ENCODE measurements around the gene PEX6. TPM values are rescaled to one million over a fixed set of nuclear protein-coding genes. Genes with fewer than 3 reads are reported as not detected.

PEX6 gene
- total and polyA plus RNA-seq, 4 donors: 8.8 to 22.9 (median 13.8) TPM

DNA sequence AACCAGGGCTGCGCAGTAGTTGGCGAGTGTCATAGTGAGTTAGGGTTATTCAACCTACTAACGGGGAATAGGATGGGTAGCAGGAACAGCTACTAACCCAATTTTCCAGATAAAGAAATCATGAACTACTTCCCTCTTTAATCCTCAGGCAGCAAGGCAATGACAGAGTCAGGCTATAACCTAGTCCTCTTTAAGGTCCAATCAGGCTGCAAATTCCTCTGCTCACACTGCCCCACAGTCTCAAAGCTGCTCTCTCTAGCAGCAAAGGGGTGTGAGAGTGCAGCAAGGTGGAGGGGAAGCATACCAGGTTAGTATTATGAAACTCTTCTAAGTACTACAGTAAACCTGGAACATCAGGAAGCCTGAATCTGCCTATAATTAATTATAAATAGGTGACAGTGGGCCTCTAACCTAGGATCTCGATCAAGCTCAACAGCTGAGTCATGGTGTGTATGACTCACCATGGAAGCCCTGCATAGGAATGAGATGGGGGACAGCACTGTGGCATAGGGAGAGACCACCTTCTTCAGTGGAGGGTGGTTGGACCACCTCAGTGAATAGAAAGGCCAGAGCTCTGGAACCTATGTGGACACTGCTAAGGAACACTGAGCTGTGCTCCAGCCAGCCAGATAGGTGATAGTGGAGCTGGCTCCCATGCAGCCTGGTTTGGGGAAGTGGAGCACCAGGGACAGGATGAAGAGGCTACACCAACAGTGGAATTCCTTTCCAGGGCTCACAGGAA lies 7.9 kb downstream of the PEX6 start:
- WGBS, 2 donors: 70 to 80% methylated on average over 4 of the region's 4 CpGs
- H3K36me3 ChIP-seq (ENCODE audit: control insufficient read depth in 4 of 4, insufficient read depth in 4 of 4, low read length in 4 of 4): peaks cover 2 to 28% (median 13%) of the 10 kb centered on the region in 4 donors
- H3K9me3 ChIP-seq (ENCODE audit: control insufficient read depth in 4 of 4, insufficient read depth in 3 of 4, low read length in 3 of 4): no peaks in the 10 kb centered on the region
- no peak for ATAC-seq (ENCODE audit: insufficient read depth, low FRiP score)
- no peak overlapping the region for H3K4me3 ChIP-seq
- no peak overlapping the region for H3K9ac ChIP-seq (ENCODE audit: insufficient read depth in 1 of 2, low read length in 2 of 2)
- DNase-seq: no peak
- no peaks in the 10 kb centered on the region for H3K27me3 ChIP-seq (ENCODE audit: control insufficient read depth in 3 of 3, insufficient read depth in 3 of 3, low read length in 2 of 3)
- peaks cover 0 to 1% (median 0%) of the 10 kb centered on the region in 5 donors for H3K4me1 ChIP-seq (ENCODE audit: control insufficient read depth in 5 of 5, insufficient read depth in 5 of 5, low read length in 5 of 5)
- no peak overlapping the region for H3K27ac ChIP-seq (ENCODE audit: low read depth in 1 of 2, low read length in 1 of 2)
- TF ChIP-seq, protein P1, sequence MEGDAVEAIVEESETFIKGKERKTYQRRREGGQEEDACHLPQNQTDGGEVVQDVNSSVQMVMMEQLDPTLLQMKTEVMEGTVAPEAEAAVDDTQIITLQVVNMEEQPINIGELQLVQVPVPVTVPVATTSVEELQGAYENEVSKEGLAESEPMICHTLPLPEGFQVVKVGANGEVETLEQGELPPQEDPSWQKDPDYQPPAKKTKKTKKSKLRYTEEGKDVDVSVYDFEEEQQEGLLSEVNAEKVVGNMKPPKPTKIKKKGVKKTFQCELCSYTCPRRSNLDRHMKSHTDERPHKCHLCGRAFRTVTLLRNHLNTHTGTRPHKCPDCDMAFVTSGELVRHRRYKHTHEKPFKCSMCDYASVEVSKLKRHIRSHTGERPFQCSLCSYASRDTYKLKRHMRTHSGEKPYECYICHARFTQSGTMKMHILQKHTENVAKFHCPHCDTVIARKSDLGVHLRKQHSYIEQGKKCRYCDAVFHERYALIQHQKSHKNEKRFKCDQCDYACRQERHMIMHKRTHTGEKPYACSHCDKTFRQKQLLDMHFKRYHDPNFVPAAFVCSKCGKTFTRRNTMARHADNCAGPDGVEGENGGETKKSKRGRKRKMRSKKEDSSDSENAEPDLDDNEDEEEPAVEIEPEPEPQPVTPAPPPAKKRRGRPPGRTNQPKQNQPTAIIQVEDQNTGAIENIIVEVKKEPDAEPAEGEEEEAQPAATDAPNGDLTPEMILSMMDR (IDR thresholded peaks at IDR 0.05; ENCODE audit: control extremely low read depth, extremely low read depth): no peak

DNA sequence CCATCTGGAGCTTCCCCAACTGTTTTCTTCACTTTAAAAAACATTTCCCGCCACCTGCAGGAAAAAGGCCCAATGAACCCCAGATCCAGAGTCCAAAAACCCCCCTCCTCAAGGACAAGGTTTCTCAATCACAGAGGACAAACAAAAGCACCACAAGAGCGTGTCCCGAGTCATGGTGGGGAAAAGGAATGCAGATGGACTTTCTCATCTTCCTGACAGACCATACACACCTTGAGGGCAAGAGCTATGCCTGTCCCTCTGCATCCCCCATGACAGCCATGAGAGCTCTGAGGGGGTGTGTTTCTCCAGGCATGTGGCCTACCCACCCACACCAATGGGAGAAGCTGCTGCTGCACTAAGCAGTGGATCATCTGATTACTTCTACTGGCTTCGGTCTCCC lies 9.0 kb downstream of the PEX6 start:
- Histone ChIP-seq H3K9ac (ENCODE audit: insufficient read depth in 1 of 2, low read length in 2 of 2) (no peak overlapping the region), H3K27ac (ENCODE audit: low read depth in 1 of 2, low read length in 1 of 2) (no peak overlapping the region), H3K4me1 (ENCODE audit: control insufficient read depth in 5 of 5, insufficient read depth in 5 of 5, low read length in 5 of 5) (peaks cover 0 to 1% (median 0%) of the 10 kb centered on the region in 5 donors), H3K9me3 (ENCODE audit: control insufficient read depth in 4 of 4, insufficient read depth in 3 of 4, low read length in 3 of 4) (no peaks in the 10 kb centered on the region), H3K4me3 (no peak overlapping the region), H3K36me3 (ENCODE audit: control insufficient read depth in 4 of 4, insufficient read depth in 4 of 4, low read length in 4 of 4) (peaks cover 2 to 38% (median 14%) of the 10 kb centered on the region in 4 donors), H3K27me3 (ENCODE audit: control insufficient read depth in 3 of 3, insufficient read depth in 3 of 3, low read length in 2 of 3) (no peaks in the 10 kb centered on the region)
- DNase-seq: no peak
- TF ChIP-seq, protein P1 (IDR thresholded peaks at IDR 0.05; ENCODE audit: control extremely low read depth, extremely low read depth): no peak
- WGBS, 2 donors: 89 to 95% methylated on average over 4 of the region's 4 CpGs
- ATAC-seq (ENCODE audit: insufficient read depth, low FRiP score): no peak

DNA sequence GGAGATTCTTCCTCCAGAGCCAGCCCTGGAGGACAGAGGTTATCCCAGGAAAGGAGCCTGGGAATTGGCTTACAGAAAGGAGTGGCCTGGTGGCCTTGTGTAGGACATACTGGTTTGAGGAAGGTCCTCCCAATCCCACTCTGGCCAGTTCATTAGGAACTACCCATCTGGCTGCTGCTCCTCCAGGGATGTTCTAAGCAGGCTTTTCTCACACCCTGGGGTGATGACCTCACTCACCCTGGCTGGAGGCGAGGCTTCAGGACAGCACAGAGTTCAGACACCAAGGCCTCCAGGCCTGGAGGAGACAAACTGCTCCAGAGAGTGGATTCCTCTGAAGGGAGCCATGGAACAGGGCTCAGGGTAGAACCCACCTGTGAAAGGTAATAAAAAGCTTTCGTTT lies 9.6 kb downstream of the PEX6 start:
- no peaks in the 10 kb centered on the region for H3K27me3 ChIP-seq (ENCODE audit: control insufficient read depth in 3 of 3, insufficient read depth in 3 of 3, low read length in 2 of 3)
- no peaks in the 10 kb centered on the region for H3K9me3 ChIP-seq (ENCODE audit: control insufficient read depth in 4 of 4, insufficient read depth in 3 of 4, low read length in 3 of 4)
- no peak overlapping the region for H3K9ac ChIP-seq (ENCODE audit: insufficient read depth in 1 of 2, low read length in 2 of 2)
- ATAC-seq (ENCODE audit: insufficient read depth, low FRiP score) (no peak), DNase-seq (no peak)
- H3K4me3 ChIP-seq: no peak overlapping the region
- peaks cover 2 to 43% (median 13%) of the 10 kb centered on the region in 4 donors for H3K36me3 ChIP-seq (ENCODE audit: control insufficient read depth in 4 of 4, insufficient read depth in 4 of 4, low read length in 4 of 4)
- WGBS, 2 donors: 93 to 96% methylated on average over 2 of the region's 2 CpGs
- H3K27ac ChIP-seq (ENCODE audit: low read depth in 1 of 2, low read length in 1 of 2): no peak overlapping the region
- H3K4me1 ChIP-seq (ENCODE audit: control insufficient read depth in 5 of 5, insufficient read depth in 5 of 5, low read length in 5 of 5): peaks cover 0 to 1% (median 0%) of the 10 kb centered on the region in 5 donors
- TF ChIP-seq, protein P1 (IDR thresholded peaks at IDR 0.05; ENCODE audit: control extremely low read depth, extremely low read depth): no peak
